Activated T-helper 9 cell treated with anti-CD3 and anti-CD28 coated beads, Interleukin-2, amount 50 U/mL, for 16 hours (primary cell): ENCODE measurements around the gene CIB4.

Experiments
- DNase-seq: peaks from one replicate; pipeline ENCODE4 v3.0.0-alpha.2; 2020; ENCODE audit warnings: low read depth

CIB4 gene

GRCh38 chr2:26581991-26582842 lies 58.9 kb downstream of the CIB4 start:
- no peak for DNase-seq

- DNase-seq: no peak
Observed at GRCh38 chr2:26581266-26581990, 59.7 kb downstream of the CIB4 start.

GRCh38 chr2:26580751-26581150 lies 60.4 kb downstream of the CIB4 start:
- DNase-seq: no peak

GRCh38 chr2:26580151-26580550 lies 61.0 kb downstream of the CIB4 start:
- no peak for DNase-seq

- DNase-seq: no peak
Observed at GRCh38 chr2:26579723-26580040, 61.5 kb downstream of the CIB4 start.

GRCh38 chr2:26579025-26579722 lies 62.0 kb downstream of the CIB4 start:
- DNase-seq: no peak

GRCh38 chr2:26578581-26578980 lies 62.6 kb downstream of the CIB4 start:
- DNase-seq: no peak

GRCh38 chr2:26578113-26578458 lies 63.1 kb downstream of the CIB4 start:
- no peak for DNase-seq

- peak; percentile 37 for DNase-seq
Observed at GRCh38 chr2:26577442-26578112, 63.6 kb downstream of the CIB4 start.

- DNase-seq: no peak
Observed at GRCh38 chr2:26576565-26577441, 64.4 kb downstream of the CIB4 start.

- DNase-seq: no peak
Observed at GRCh38 chr2:26575836-26576564, 65.2 kb downstream of the CIB4 start.

- DNase-seq: no peak
Observed at GRCh38 chr2:26574900-26575560, 66.1 kb downstream of the CIB4 start.

GRCh38 chr2:26574066-26574899 lies 66.9 kb downstream of the CIB4 start:
- no peak for DNase-seq

GRCh38 chr2:26573241-26573925 lies 67.8 kb downstream of the CIB4 start:
- no peak for DNase-seq

- no peak for DNase-seq
Observed at GRCh38 chr2:26572591-26572990, 68.6 kb downstream of the CIB4 start.

GRCh38 chr2:26571316-26571715 lies 69.8 kb downstream of the CIB4 start:
- DNase-seq: no peak

- no peak for DNase-seq
Observed at GRCh38 chr2:26570083-26570430, 71.1 kb downstream of the CIB4 start.

GRCh38 chr2:26569216-26570082 lies 71.7 kb downstream of the CIB4 start:
- no peak for DNase-seq
